ENCODE results near the gene SRRT.

Gene SRRT

DNA sequence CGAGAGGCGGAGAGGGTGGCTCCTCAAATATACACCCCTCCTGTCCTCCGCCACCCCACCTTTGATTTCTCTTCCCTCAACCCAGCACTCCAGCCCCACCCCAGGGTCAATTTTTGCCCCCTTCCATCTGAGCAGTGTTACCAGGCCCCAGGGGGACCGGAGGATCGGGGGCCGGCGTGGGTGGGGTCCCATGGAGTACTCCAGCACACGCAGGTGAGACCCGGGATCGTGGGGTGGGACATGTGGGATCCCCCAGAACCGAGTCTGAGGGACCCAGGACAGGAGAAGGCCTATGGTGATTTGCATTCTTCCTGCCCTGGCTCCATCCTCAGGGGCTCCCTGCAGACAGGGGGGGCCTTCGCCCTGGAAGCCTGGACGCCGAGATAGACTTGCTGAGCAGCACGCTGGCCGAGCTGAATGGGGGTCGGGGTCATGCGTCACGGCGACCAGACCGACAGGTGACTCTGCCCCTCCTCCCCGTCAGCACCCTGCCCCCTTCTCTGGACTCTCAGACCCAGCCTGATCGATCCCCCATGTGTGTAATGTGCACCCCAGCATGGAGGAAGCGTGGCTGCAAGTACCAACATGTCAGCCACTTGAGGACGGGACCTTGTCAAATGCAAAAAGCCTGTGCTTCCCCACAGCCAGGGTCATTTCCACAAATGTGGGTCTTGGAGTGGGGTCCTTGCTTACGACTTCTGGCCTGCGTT lies 7.0 kb upstream of the SRRT start:
- DNase-seq (ENCODE audit: low read depth), result peak; percentile 25
- H3K4me3 ChIP-seq (ENCODE audit: low read length), result peak overlapping the region; percentile 93

DNA sequence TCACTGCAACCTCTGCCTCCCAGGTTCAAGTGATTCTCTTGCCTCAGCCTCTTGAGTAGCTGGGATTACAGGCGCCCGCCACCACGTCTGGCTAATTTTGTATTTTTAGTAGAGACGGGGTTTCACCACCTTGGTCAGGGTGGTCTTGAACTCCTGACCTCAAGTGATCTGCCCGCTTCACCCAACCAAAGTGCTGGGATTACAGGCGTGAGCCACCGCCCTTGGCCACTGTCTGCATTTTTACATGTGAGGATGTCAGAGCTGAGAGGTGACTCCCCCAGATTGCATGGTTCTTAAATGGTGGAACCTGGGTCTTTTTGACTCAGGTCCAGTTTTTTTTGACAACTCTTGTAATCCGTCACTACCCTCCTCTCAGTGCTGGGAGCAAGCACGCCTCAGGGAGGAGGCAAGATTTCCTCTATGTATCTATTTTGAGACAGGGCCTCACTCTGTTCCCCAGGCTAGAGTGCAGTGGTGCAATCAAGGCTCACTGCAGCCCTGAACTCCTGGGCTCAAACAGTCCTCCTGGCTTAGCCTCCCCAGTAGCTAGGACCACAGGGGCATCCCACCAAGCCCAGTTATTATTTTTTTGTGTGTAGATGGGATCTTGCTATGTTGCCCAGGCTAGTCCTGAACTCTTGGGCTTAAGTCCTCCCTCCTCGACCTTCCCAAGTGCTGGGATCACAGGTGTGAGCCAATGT lies 1.2 kb upstream of the SRRT start:
- DNase-seq (ENCODE audit: low read depth), result no peak
- H3K27me3 ChIP-seq (replicated peaks; ENCODE audit: control insufficient read depth, insufficient read depth, low read length), result no peaks in the 10 kb centered on the region
- H3K36me3 ChIP-seq (ENCODE audit: control insufficient read depth, insufficient read depth, low read length, severe bottlenecking), result peaks cover 48% of the 10 kb centered on the region
- peak overlapping the region; percentile 98 for H3K4me3 ChIP-seq (ENCODE audit: low read length)
- peak overlapping the region; percentile 98 for H3K9ac ChIP-seq (ENCODE audit: low read length)
- H3K4me1 ChIP-seq (ENCODE audit: control insufficient read depth, insufficient read depth, low read length), result peaks cover 31% of the 10 kb centered on the region
- no peaks in the 10 kb centered on the region for H3K9me3 ChIP-seq (ENCODE audit: control insufficient read depth, low read length)

More for the DNA sequence above, 7.0 kb upstream of the SRRT start:
- Histone ChIP-seq H3K27me3 (replicated peaks; ENCODE audit: control insufficient read depth, insufficient read depth, low read length) (no peaks in the 10 kb centered on the region), H3K9me3 (ENCODE audit: control insufficient read depth, low read length) (no peaks in the 10 kb centered on the region), H3K4me1 (ENCODE audit: control insufficient read depth, insufficient read depth, low read length) (peaks cover 22% of the 10 kb centered on the region), H3K9ac (ENCODE audit: low read length) (peak overlapping the region; percentile 99), H3K36me3 (ENCODE audit: control insufficient read depth, insufficient read depth, low read length, severe bottlenecking) (peaks cover 30% of the 10 kb centered on the region)

- H3K9ac ChIP-seq (ENCODE audit: low read length), result peak overlapping the region; percentile 98
- H3K27me3 ChIP-seq (replicated peaks; ENCODE audit: control insufficient read depth, insufficient read depth, low read length), result no peaks in the 10 kb centered on the region
- peak overlapping the region; percentile 98 for H3K4me3 ChIP-seq (ENCODE audit: low read length)
- H3K4me1 ChIP-seq (ENCODE audit: control insufficient read depth, insufficient read depth, low read length), result peaks cover 26% of the 10 kb centered on the region
- H3K9me3 ChIP-seq (ENCODE audit: control insufficient read depth, low read length), result no peaks in the 10 kb centered on the region
- no peak for DNase-seq (ENCODE audit: low read depth)
- H3K36me3 ChIP-seq (ENCODE audit: control insufficient read depth, insufficient read depth, low read length, severe bottlenecking), result peaks cover 52% of the 10 kb centered on the region
Observed at GRCh38 chr7:100874300-100874576, 665 bp upstream of the SRRT start.

DNA sequence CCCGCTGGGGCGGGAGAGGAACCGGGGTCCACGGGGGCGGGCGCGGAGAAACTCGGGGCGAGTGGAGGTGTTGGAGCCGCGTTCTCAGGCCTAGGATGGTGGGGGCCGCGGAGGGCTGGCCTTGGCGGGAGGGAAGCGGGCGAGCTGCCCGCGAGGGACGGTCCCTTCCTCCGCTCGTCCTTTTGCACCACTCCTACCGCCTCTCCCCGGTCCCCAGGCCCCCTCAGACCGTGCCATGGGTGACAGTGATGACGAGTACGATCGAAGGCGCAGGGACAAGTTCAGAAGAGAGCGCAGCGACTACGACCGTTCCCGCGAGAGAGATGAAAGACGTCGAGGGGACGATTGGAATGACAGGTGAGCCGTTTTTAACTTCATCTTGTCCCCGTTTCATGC lies 451 bp downstream of the SRRT start:
- peaks cover 48% of the 10 kb centered on the region for H3K36me3 ChIP-seq (ENCODE audit: control insufficient read depth, insufficient read depth, low read length, severe bottlenecking)
- no peaks in the 10 kb centered on the region for H3K9me3 ChIP-seq (ENCODE audit: control insufficient read depth, low read length)

DNA sequence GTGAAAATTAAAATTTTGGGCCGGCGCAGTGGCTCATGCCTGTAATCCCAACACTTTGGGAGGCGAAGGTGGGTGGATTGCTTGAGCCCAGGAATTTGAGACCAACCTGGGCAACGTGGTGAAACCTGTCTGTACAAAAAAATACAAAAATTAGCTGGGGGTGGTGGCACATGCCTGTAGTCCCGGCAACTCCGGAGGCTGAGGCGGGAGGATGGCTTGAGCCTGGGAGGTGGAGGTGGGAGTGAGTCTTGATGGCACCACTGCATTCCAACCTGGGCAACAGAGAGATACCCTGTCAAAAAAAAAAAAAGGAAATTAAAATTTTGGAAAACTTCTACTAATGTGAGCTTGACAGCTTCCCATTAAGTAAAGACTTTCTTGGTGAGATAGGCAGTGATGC lies 3.1 kb downstream of the SRRT start:
- Histone ChIP-seq H3K4me1 (ENCODE audit: control insufficient read depth, insufficient read depth, low read length) (peaks cover 26% of the 10 kb centered on the region), H3K9ac (ENCODE audit: low read length) (no peak overlapping the region), H3K27me3 (replicated peaks; ENCODE audit: control insufficient read depth, insufficient read depth, low read length) (no peaks in the 10 kb centered on the region), H3K9me3 (ENCODE audit: control insufficient read depth, low read length) (no peaks in the 10 kb centered on the region), H3K36me3 (ENCODE audit: control insufficient read depth, insufficient read depth, low read length, severe bottlenecking) (peaks cover 47% of the 10 kb centered on the region), H3K4me3 (ENCODE audit: low read length) (no peak overlapping the region)
- no peak for DNase-seq (ENCODE audit: low read depth)

More for the DNA sequence above, 451 bp downstream of the SRRT start:
- Histone ChIP-seq H3K9ac (ENCODE audit: low read length) (peak overlapping the region; percentile 98), H3K4me1 (ENCODE audit: control insufficient read depth, insufficient read depth, low read length) (peaks cover 26% of the 10 kb centered on the region), H3K4me3 (ENCODE audit: low read length) (peak overlapping the region; percentile 98), H3K27me3 (replicated peaks; ENCODE audit: control insufficient read depth, insufficient read depth, low read length) (no peaks in the 10 kb centered on the region)
- DNase-seq (ENCODE audit: low read depth), result peak; percentile 62

- Histone ChIP-seq H3K4me1 (ENCODE audit: control insufficient read depth, insufficient read depth, low read length) (peaks cover 24% of the 10 kb centered on the region), H3K9me3 (ENCODE audit: control insufficient read depth, low read length) (no peaks in the 10 kb centered on the region), H3K27me3 (replicated peaks; ENCODE audit: control insufficient read depth, insufficient read depth, low read length) (no peaks in the 10 kb centered on the region), H3K36me3 (ENCODE audit: control insufficient read depth, insufficient read depth, low read length, severe bottlenecking) (peaks cover 47% of the 10 kb centered on the region), H3K4me3 (ENCODE audit: low read length) (no peak overlapping the region), H3K9ac (ENCODE audit: low read length) (no peak overlapping the region)
- DNase-seq (ENCODE audit: low read depth), result no peak
Observed at GRCh38 chr7:100878685-100879084, 3.8 kb downstream of the SRRT start.

DNA sequence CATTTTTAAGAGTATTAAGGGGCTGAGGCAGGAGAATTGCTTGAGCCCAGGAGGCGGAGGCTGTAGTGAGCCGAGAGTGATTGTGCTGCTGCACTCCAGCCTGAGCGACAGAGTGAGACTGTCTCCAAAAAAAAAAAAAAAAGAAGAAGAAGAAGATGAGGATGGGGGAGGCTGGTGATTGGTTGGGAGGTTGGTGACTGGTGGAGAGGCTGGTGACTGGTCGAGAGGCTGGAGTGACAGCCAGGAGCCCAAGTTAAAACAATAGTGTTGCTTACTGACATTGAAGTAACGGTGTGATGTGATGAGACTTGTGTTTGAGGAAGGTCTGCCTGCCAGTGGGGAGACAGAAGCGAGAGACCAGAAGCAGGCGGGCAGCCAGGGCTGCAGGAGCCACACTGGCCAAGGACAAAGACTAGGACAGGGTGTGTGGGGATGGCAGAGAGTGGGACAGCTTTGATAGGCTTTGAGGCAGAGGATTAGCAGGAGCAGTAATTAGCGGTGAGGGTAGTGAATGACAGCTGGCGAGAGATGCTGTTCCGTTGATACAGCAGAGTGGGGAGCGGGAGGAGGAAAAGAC lies 4.9 kb downstream of the SRRT start:
- peaks cover 14% of the 10 kb centered on the region for H3K4me1 ChIP-seq (ENCODE audit: control insufficient read depth, insufficient read depth, low read length)
- H3K9me3 ChIP-seq (ENCODE audit: control insufficient read depth, low read length), result no peaks in the 10 kb centered on the region
- no peaks in the 10 kb centered on the region for H3K27me3 ChIP-seq (replicated peaks; ENCODE audit: control insufficient read depth, insufficient read depth, low read length)
- H3K9ac ChIP-seq (ENCODE audit: low read length), result no peak overlapping the region
- peaks cover 53% of the 10 kb centered on the region for H3K36me3 ChIP-seq (ENCODE audit: control insufficient read depth, insufficient read depth, low read length, severe bottlenecking)
- DNase-seq (ENCODE audit: low read depth), result no peak
- H3K4me3 ChIP-seq (ENCODE audit: low read length), result no peak overlapping the region

DNA sequence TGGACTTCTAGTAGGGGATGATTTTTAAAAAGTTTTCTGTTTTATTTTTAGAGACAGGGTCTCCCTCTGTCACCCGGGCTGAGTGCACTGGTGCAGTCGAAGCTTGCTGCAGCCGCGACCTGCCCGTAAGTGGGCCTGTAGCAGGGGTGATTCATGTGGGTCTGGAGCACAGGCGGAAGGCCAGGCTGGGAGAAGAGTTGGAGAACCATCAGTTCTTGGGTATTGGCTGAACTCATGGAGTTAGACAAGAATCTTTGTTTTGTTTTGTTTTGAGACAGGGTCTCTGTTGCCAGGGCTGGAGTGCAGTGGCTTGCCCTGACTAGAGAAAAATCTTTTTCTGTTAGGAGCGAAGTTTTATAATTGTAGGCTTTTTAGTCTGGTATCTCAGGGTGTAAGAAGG lies 5.7 kb downstream of the SRRT start:
- DNase-seq (ENCODE audit: low read depth), result no peak
- peaks cover 14% of the 10 kb centered on the region for H3K4me1 ChIP-seq (ENCODE audit: control insufficient read depth, insufficient read depth, low read length)
- no peaks in the 10 kb centered on the region for H3K27me3 ChIP-seq (replicated peaks; ENCODE audit: control insufficient read depth, insufficient read depth, low read length)
- H3K4me3 ChIP-seq (ENCODE audit: low read length), result no peak overlapping the region
- H3K9me3 ChIP-seq (ENCODE audit: control insufficient read depth, low read length), result no peaks in the 10 kb centered on the region
- H3K36me3 ChIP-seq (ENCODE audit: control insufficient read depth, insufficient read depth, low read length, severe bottlenecking), result peaks cover 62% of the 10 kb centered on the region
- H3K9ac ChIP-seq (ENCODE audit: low read length), result no peak overlapping the region

GRCh38 chr7:100881136-100881535 lies 6.2 kb downstream of the SRRT start:
- DNase-seq (ENCODE audit: low read depth), result no peak
- Histone ChIP-seq H3K4me1 (ENCODE audit: control insufficient read depth, insufficient read depth, low read length) (peaks cover 9% of the 10 kb centered on the region), H3K27me3 (replicated peaks; ENCODE audit: control insufficient read depth, insufficient read depth, low read length) (no peaks in the 10 kb centered on the region), H3K36me3 (ENCODE audit: control insufficient read depth, insufficient read depth, low read length, severe bottlenecking) (peaks cover 67% of the 10 kb centered on the region), H3K9me3 (ENCODE audit: control insufficient read depth, low read length) (no peaks in the 10 kb centered on the region), H3K4me3 (ENCODE audit: low read length) (no peak overlapping the region), H3K9ac (ENCODE audit: low read length) (no peak overlapping the region)

DNA sequence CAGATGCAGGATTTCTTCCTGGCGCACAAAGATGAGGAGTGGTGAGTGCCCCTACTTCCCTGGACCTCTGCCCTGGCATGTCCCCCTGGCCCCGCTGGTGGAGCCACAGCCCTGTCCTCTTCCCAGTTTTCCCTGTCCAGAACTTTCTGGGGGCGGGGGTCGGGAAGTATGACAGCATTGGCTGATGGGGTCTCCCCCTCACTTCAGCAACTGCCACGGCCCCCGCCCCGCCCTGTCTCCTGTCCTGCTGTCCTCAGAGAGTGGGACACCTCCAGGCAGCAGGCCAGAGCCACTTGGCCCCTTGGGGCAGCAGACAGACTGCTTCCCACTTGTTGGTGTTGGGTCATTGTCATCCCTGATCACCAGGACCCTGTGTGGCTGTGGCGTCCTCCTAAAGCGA lies 7.3 kb downstream of the SRRT start:
- H3K36me3 ChIP-seq (ENCODE audit: control insufficient read depth, insufficient read depth, low read length, severe bottlenecking), result peaks cover 77% of the 10 kb centered on the region
- no peaks in the 10 kb centered on the region for H3K9me3 ChIP-seq (ENCODE audit: control insufficient read depth, low read length)
- no peak overlapping the region for H3K9ac ChIP-seq (ENCODE audit: low read length)
- no peak overlapping the region for H3K4me3 ChIP-seq (ENCODE audit: low read length)
- DNase-seq (ENCODE audit: low read depth), result no peak
- H3K4me1 ChIP-seq (ENCODE audit: control insufficient read depth, insufficient read depth, low read length), result no peaks in the 10 kb centered on the region
- no peaks in the 10 kb centered on the region for H3K27me3 ChIP-seq (replicated peaks; ENCODE audit: control insufficient read depth, insufficient read depth, low read length)

DNA sequence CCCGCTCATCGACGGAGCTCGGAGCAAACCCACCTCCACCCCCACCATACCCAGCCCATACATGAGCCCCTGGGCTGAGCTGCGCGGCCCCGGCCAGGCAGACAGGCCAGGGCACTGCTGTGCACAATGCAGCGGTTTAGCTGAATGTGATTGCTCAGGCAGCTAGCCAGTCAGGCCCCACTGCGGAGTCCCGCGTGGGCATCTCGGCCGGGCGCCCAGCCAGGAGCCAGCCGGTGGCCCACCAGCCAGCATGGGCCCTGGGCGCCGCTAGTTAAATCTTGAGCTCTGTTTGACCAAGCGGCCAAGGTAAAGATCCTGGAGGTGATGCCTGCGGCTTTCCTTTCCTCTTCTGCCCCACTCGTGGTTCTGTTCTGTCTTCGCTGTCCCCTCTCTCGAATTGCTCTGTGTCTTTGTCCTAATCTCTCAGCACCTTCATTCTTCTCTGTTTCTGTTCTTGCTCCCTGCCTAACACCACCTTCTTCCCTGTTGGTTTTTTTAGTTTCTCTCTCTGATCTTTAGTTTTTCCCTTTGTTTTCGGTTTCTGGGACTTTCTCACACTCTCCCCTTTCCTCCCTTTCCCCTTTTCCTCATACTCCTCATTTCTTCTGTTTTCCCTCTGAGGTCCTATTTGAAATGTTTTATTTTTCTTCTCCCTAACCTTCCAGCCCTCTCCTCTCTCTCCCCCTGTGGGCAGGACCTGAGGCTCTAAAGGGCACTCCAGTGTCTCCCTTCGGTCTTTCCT lies 8.1 kb downstream of the SRRT start:
- H3K36me3 ChIP-seq (ENCODE audit: control insufficient read depth, insufficient read depth, low read length, severe bottlenecking), result peaks cover 82% of the 10 kb centered on the region

More for the DNA sequence above, 8.1 kb downstream of the SRRT start:
- Histone ChIP-seq H3K9ac (ENCODE audit: low read length) (no peak overlapping the region), H3K27me3 (replicated peaks; ENCODE audit: control insufficient read depth, insufficient read depth, low read length) (no peaks in the 10 kb centered on the region), H3K9me3 (ENCODE audit: control insufficient read depth, low read length) (no peaks in the 10 kb centered on the region), H3K4me1 (ENCODE audit: control insufficient read depth, insufficient read depth, low read length) (peaks cover 3% of the 10 kb centered on the region), H3K4me3 (ENCODE audit: low read length) (no peak overlapping the region)
- no peak for DNase-seq (ENCODE audit: low read depth)

All from adipocyte (in vitro differentiated cells).